ENCODE measurements around the gene GUCA1C.

Gene GUCA1C

GRCh38 chr3:108973019-108973418 is 19.3 kb upstream of the GUCA1C start:
- ChIA-PET CTCF (no interaction called here), POLR2A (no interaction called here)
- no peak for DNase-seq (ENCODE audit: extremely low spot score)
- TF ChIP-seq FOXM1 (IDR thresholded peaks at IDR 0.05; ENCODE audit: borderline replicate concordance): no peak
- no peak for TF ChIP-seq BHLHE40 (IDR thresholded peaks at IDR 0.05; ENCODE audit: borderline replicate concordance)
- TF ChIP-seq CTBP1 (IDR thresholded peaks at IDR 0.05; ENCODE audit: borderline replicate concordance): no peak
- TF ChIP-seq SUZ12 (IDR thresholded peaks at IDR 0.05): no peak
- TF ChIP-seq ELF4 (IDR thresholded peaks at IDR 0.05): no peak

- ChIA-PET CTCF (no interaction called here), POLR2A (no interaction called here)
- no peak for DNase-seq (ENCODE audit: extremely low spot score)
- TF ChIP-seq PKNOX1 (IDR thresholded peaks at IDR 0.05): no peak
Measured at GRCh38 chr3:108972482-108972881, 18.8 kb upstream of the GUCA1C start.

GRCh38 chr3:108970561-108970960 is 16.9 kb upstream of the GUCA1C start:
- TF ChIP-seq CTBP1 (IDR thresholded peaks at IDR 0.05; ENCODE audit: borderline replicate concordance): no peak
- TF ChIP-seq ZNF384 (IDR thresholded peaks at IDR 0.05): no peak
- no peak for TF ChIP-seq FOXA1 (IDR thresholded peaks at IDR 0.05)
- TF ChIP-seq ELF4 (IDR thresholded peaks at IDR 0.05): no peak
- no peak for TF ChIP-seq BHLHE40 (IDR thresholded peaks at IDR 0.05; ENCODE audit: borderline replicate concordance)
- no peak for TF ChIP-seq NFRKB (IDR thresholded peaks at IDR 0.05)
- no peak for TF ChIP-seq PKNOX1 (IDR thresholded peaks at IDR 0.05)
- TF ChIP-seq ARNT (IDR thresholded peaks at IDR 0.05): no peak
- TF ChIP-seq TARDBP (IDR thresholded peaks at IDR 0.05): no peak
- no peak for TF ChIP-seq HDGF (IDR thresholded peaks at IDR 0.05; ENCODE audit: borderline replicate concordance)
- no peak for TF ChIP-seq FOXK2 (IDR thresholded peaks at IDR 0.05)
- TF ChIP-seq L3MBTL2 (conservative IDR thresholded peaks at IDR 0.05): no peak
- no peak for TF ChIP-seq SP1 (IDR thresholded peaks at IDR 0.05)
- TF ChIP-seq LEF1 (IDR thresholded peaks at IDR 0.05; ENCODE audit: borderline replicate concordance): no peak
- no peak for TF ChIP-seq SUZ12 (IDR thresholded peaks at IDR 0.05)
- TF ChIP-seq FOXM1 (IDR thresholded peaks at IDR 0.05; ENCODE audit: borderline replicate concordance): no peak
- ChIA-PET POLR2A (no interaction called here), CTCF (interaction anchor here (0.6 kb wide), 1 partner anchor 55 kb away, joined by 3 read pairs; no protein-coding TSS in a partner anchor)
- no peak for DNase-seq (ENCODE audit: extremely low spot score)

- TF ChIP-seq L3MBTL2 (conservative IDR thresholded peaks at IDR 0.05): no peak
- TF ChIP-seq ARNT (IDR thresholded peaks at IDR 0.05): no peak
- TF ChIP-seq TARDBP (IDR thresholded peaks at IDR 0.05): no peak
- TF ChIP-seq NFRKB (IDR thresholded peaks at IDR 0.05): no peak
- no peak for TF ChIP-seq PKNOX1 (IDR thresholded peaks at IDR 0.05)
- no peak for TF ChIP-seq BHLHE40 (IDR thresholded peaks at IDR 0.05; ENCODE audit: borderline replicate concordance)
- TF ChIP-seq ELF4 (IDR thresholded peaks at IDR 0.05): no peak
- no peak for TF ChIP-seq SP1 (IDR thresholded peaks at IDR 0.05)
- TF ChIP-seq SUZ12 (IDR thresholded peaks at IDR 0.05): no peak
- no peak for TF ChIP-seq FOXK2 (IDR thresholded peaks at IDR 0.05)
- TF ChIP-seq FOXA1 (IDR thresholded peaks at IDR 0.05): no peak
- TF ChIP-seq FOXM1 (IDR thresholded peaks at IDR 0.05; ENCODE audit: borderline replicate concordance): no peak
- CTCF ChIA-PET: no interaction called here
- POLR2A ChIA-PET: no interaction called here
- DNase-seq (ENCODE audit: extremely low spot score): no peak
Measured at GRCh38 chr3:108966773-108967172, 13.1 kb upstream of the GUCA1C start.

GRCh38 chr3:108959017-108959416 is 5.3 kb upstream of the GUCA1C start:
- CTCF ChIA-PET: interaction anchor here (0.7 kb wide), 1 partner anchor 10 kb away, joined by 3 read pairs; no protein-coding TSS in a partner anchor
- POLR2A ChIA-PET: no interaction called here
- DNase-seq (ENCODE audit: extremely low spot score): no peak
- TF ChIP-seq SP1 (IDR thresholded peaks at IDR 0.05) (no peak), LEF1 (IDR thresholded peaks at IDR 0.05; ENCODE audit: borderline replicate concordance) (no peak), BHLHE40 (IDR thresholded peaks at IDR 0.05; ENCODE audit: borderline replicate concordance) (no peak), ELF4 (IDR thresholded peaks at IDR 0.05) (no peak), FOXM1 (IDR thresholded peaks at IDR 0.05; ENCODE audit: borderline replicate concordance) (no peak), ARNT (IDR thresholded peaks at IDR 0.05) (no peak), FOXK2 (IDR thresholded peaks at IDR 0.05) (no peak), L3MBTL2 (conservative IDR thresholded peaks at IDR 0.05) (no peak), NFRKB (IDR thresholded peaks at IDR 0.05) (no peak)

- CTCF ChIA-PET: interaction anchor here (0.6 kb wide), 1 partner anchor 447 kb away, joined by 4 read pairs; no protein-coding TSS in a partner anchor
- TF ChIP-seq FOXK2 (IDR thresholded peaks at IDR 0.05): no peak
- TF ChIP-seq SUZ12 (IDR thresholded peaks at IDR 0.05): no peak
- no peak for TF ChIP-seq CTBP1 (IDR thresholded peaks at IDR 0.05; ENCODE audit: borderline replicate concordance)
- no peak for TF ChIP-seq TARDBP (IDR thresholded peaks at IDR 0.05)
- no peak for TF ChIP-seq FOXA1 (IDR thresholded peaks at IDR 0.05)
- no peak for TF ChIP-seq HDGF (IDR thresholded peaks at IDR 0.05; ENCODE audit: borderline replicate concordance)
- TF ChIP-seq FOXM1 (IDR thresholded peaks at IDR 0.05; ENCODE audit: borderline replicate concordance): no peak
- TF ChIP-seq ARNT (IDR thresholded peaks at IDR 0.05): no peak
- TF ChIP-seq LEF1 (IDR thresholded peaks at IDR 0.05; ENCODE audit: borderline replicate concordance): no peak
- no peak for TF ChIP-seq PKNOX1 (IDR thresholded peaks at IDR 0.05)
- POLR2A ChIA-PET: no interaction called here
- no peak for DNase-seq (ENCODE audit: extremely low spot score)
Measured at GRCh38 chr3:108953210-108953609, 469 bp downstream of the GUCA1C start.

All from HEK293T (cell line).